Neural progenitor cell (in vitro differentiated cells): ENCODE measurements around the gene MCL1.

Source experiments
- CTCF ChIP-seq: fragments of 200-600 bp; sonication (generic); IDR thresholded peaks from 2 replicates; pipeline ENCODE4 v1.5.1; 2017; ENCODE audit warnings: antibody characterized with exemption, mild to moderate bottlenecking
- EZH2phosphoT487 ChIP-seq: fragments of 200-600 bp; sonication (generic); IDR thresholded peaks from 2 replicates; pipeline ENCODE4 v1.6.1; 2017; ENCODE audit warnings: antibody characterized with exemption

DNA sequence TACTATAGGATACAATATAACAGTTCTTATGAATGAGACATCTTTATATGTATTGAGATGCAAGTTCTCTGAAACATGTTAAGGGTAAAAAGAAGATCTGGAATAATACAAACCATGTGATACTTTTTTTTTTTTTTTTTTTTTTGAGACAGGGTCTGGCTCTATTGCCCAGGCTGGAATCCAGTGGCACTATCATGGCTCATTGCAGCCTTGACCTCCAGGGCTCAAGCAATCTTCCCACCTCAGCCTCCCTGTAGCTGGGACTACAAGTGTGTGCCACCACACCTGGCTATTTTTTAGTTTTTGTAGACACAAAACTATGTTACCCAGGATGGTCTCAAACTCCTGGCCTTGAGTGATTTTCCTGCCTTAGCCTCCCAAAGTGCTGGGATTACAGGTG, 22.1 kb upstream of the MCL1 start:
- no peak for TF ChIP-seq CTCF
- no peak for TF ChIP-seq EZH2phosphoT487
